Stomach (tissue), 4 donors: Measurements from ENCODE around the gene MTFP1.

Experiments
- CTCF ChIP-seq, 7 experiments: fragments of 450-650 bp in 4 of 7; fragments of 200-600 bp in 3 of 7; sonication (generic) in 3 of 7; IDR thresholded peaks; one replicate each; pipeline ENCODE4 v1.5.1; 2016 to 2019; ENCODE audit warnings: antibody characterized with exemption in 7 of 7, control low read depth in 2 of 7, mild to moderate bottlenecking in 1 of 7
- POLR2A ChIP-seq, 4 donors: fragments of 450-650 bp; IDR thresholded peaks; one replicate each; pipeline ENCODE4 v1.6.1; 2016; ENCODE audit warnings: antibody characterized with exemption in 4 of 4, control low read depth in 2 of 4, mild to moderate bottlenecking in 1 of 4, moderate library complexity in 1 of 4
- POLR2AphosphoS5 ChIP-seq, 3 donors: sonication (generic); formaldehyde crosslinking; IDR thresholded peaks; one replicate each; pipeline ENCODE4 v1.6.1; 2016; ENCODE audit warnings: antibody characterized with exemption in 3 of 3

- TF ChIP-seq CTCF (IDR thresholded peaks at IDR 0.05) (no peak), POLR2AphosphoS5 (IDR thresholded peaks at IDR 0.05) (peak in 1 of 3 donors; percentile 42), POLR2A (IDR thresholded peaks at IDR 0.05) (no peak)
These were observed 5.0 kb upstream of the MTFP1 start for GRCh38 chr22:30420347-30421125.
